ENCODE data around the gene SERGEF. TPM values are rescaled to one million over a fixed set of nuclear protein-coding genes. Genes with fewer than 3 reads are reported as not detected.

Gene SERGEF
- total and polyA plus RNA-seq, 4 donors = 12.0 to 17.9 (median 13.4) TPM

DNA sequence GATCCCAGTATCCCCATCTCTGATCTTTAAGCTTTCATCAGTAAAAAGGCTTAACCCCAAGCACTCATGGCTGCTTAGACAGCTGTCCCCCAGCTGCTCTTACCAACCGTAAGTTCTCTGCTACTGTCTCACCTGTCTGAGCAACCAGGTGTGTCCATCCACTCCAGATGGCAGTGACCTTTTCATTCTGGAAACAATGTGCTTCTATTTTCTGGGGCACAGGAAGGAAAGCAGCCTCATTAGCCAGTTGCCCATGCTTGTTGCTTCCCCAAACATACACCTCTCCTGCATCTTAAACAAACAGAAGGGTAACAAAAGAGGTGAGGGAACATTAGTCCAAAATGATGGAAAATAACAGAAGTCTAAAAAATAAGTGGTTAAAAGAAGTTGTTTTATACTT lies 24.4 kb downstream of the SERGEF start:
- no peak overlapping the region for H3K27ac ChIP-seq (ENCODE audit: low read depth in 1 of 2, low read length in 2 of 2)
- WGBS = 97% methylated on average over 1 of the region's 1 CpG
- H3K9ac ChIP-seq (ENCODE audit: low read depth in 1 of 2, low read length in 2 of 2) = no peak overlapping the region
- peaks cover 3 to 17% (median 10%) of the 10 kb centered on the region in 4 donors for H3K36me3 ChIP-seq (ENCODE audit: control insufficient read depth in 4 of 4, insufficient read depth in 3 of 4, low read depth in 1 of 4, low read length in 3 of 4)
- H3K4me3 ChIP-seq (ENCODE audit: low read depth in 1 of 3, low read length in 3 of 3) = no peak overlapping the region
- DNase-seq (ENCODE audit: low spot score) = no peak
- H3K27me3 ChIP-seq (ENCODE audit: control insufficient read depth in 4 of 4, insufficient read depth in 4 of 4, low read length in 3 of 4) = no peaks in the 10 kb centered on the region
- no peaks in the 10 kb centered on the region for H3K9me3 ChIP-seq (ENCODE audit: control insufficient read depth in 4 of 4, low read length in 3 of 4)
- no peaks in the 10 kb centered on the region for H3K4me1 ChIP-seq (ENCODE audit: control insufficient read depth in 4 of 4, insufficient read depth in 4 of 4, low read length in 3 of 4)
- TF ChIP-seq NR2F2 (IDR thresholded peaks at IDR 0.05) = no peak
- no peak for TF ChIP-seq FOXA2 (IDR thresholded peaks at IDR 0.05)
- no peak for TF ChIP-seq REST (IDR thresholded peaks at IDR 0.05)
- TF ChIP-seq RXRA (IDR thresholded peaks at IDR 0.05) = no peak
- TF ChIP-seq YY1 (IDR thresholded peaks at IDR 0.05) = no peak
- TF ChIP-seq HNF4A (conservative IDR thresholded peaks at IDR 0.05) = no peak
- TF ChIP-seq, protein P1, sequence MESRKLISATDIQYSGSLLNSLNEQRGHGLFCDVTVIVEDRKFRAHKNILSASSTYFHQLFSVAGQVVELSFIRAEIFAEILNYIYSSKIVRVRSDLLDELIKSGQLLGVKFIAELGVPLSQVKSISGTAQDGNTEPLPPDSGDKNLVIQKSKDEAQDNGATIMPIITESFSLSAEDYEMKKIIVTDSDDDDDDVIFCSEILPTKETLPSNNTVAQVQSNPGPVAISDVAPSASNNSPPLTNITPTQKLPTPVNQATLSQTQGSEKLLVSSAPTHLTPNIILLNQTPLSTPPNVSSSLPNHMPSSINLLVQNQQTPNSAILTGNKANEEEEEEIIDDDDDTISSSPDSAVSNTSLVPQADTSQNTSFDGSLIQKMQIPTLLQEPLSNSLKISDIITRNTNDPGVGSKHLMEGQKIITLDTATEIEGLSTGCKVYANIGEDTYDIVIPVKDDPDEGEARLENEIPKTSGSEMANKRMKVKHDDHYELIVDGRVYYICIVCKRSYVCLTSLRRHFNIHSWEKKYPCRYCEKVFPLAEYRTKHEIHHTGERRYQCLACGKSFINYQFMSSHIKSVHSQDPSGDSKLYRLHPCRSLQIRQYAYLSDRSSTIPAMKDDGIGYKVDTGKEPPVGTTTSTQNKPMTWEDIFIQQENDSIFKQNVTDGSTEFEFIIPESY (IDR thresholded peaks at IDR 0.05) = no peak
- no peak for TF ChIP-seq MAX (IDR thresholded peaks at IDR 0.05)
- no peak for TF ChIP-seq JUND (IDR thresholded peaks at IDR 0.05)
- no peak for TF ChIP-seq EGR1 (IDR thresholded peaks at IDR 0.05; ENCODE audit: low read depth in 2 of 2)

GRCh38 chr11:17987826-17988225 lies 25.0 kb downstream of the SERGEF start:
- no peak overlapping the region for H3K9ac ChIP-seq (ENCODE audit: low read depth in 1 of 2, low read length in 2 of 2)

More at GRCh38 chr11:17987826-17988225, 25.0 kb downstream of the SERGEF start:
- no peak for DNase-seq (ENCODE audit: low spot score)
- TF ChIP-seq, protein P2, sequence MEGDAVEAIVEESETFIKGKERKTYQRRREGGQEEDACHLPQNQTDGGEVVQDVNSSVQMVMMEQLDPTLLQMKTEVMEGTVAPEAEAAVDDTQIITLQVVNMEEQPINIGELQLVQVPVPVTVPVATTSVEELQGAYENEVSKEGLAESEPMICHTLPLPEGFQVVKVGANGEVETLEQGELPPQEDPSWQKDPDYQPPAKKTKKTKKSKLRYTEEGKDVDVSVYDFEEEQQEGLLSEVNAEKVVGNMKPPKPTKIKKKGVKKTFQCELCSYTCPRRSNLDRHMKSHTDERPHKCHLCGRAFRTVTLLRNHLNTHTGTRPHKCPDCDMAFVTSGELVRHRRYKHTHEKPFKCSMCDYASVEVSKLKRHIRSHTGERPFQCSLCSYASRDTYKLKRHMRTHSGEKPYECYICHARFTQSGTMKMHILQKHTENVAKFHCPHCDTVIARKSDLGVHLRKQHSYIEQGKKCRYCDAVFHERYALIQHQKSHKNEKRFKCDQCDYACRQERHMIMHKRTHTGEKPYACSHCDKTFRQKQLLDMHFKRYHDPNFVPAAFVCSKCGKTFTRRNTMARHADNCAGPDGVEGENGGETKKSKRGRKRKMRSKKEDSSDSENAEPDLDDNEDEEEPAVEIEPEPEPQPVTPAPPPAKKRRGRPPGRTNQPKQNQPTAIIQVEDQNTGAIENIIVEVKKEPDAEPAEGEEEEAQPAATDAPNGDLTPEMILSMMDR (IDR thresholded peaks at IDR 0.05; ENCODE audit: low read depth, low read length, missing input control) = no peak
- TF ChIP-seq HNF4G (IDR thresholded peaks at IDR 0.05) (no peak), FOXA2 (IDR thresholded peaks at IDR 0.05) (no peak), REST (IDR thresholded peaks at IDR 0.05) (no peak), TAF1 (conservative IDR thresholded peaks at IDR 0.05) (no peak), NR2F2 (IDR thresholded peaks at IDR 0.05) (no peak), EGR1 (IDR thresholded peaks at IDR 0.05; ENCODE audit: low read depth in 2 of 2) (no peak), HNF4A (conservative IDR thresholded peaks at IDR 0.05) (no peak), GABPA (IDR thresholded peaks at IDR 0.05 in 1 of 2, conservative IDR thresholded peaks at IDR 0.05 in 1 of 2) (no peak), YY1 (IDR thresholded peaks at IDR 0.05) (no peak), MAX (IDR thresholded peaks at IDR 0.05) (no peak), ATF3 (IDR thresholded peaks at IDR 0.05) (no peak), RAD21 (IDR thresholded peaks at IDR 0.05) (no peak), RXRA (IDR thresholded peaks at IDR 0.05) (no peak), SP1 (IDR thresholded peaks at IDR 0.05) (no peak)
- Histone ChIP-seq H3K27me3 (ENCODE audit: control insufficient read depth in 4 of 4, insufficient read depth in 4 of 4, low read length in 3 of 4) (no peaks in the 10 kb centered on the region), H3K4me1 (ENCODE audit: control insufficient read depth in 4 of 4, insufficient read depth in 4 of 4, low read length in 3 of 4) (no peaks in the 10 kb centered on the region), H3K4me3 (ENCODE audit: low read depth in 1 of 3, low read length in 3 of 3) (no peak overlapping the region), H3K36me3 (ENCODE audit: control insufficient read depth in 4 of 4, insufficient read depth in 3 of 4, low read depth in 1 of 4, low read length in 3 of 4) (peaks cover 3 to 17% (median 10%) of the 10 kb centered on the region in 4 donors), H3K9me3 (ENCODE audit: control insufficient read depth in 4 of 4, low read length in 3 of 4) (no peaks in the 10 kb centered on the region), H3K27ac (ENCODE audit: low read depth in 1 of 2, low read length in 2 of 2) (no peak overlapping the region)
- 92% methylated on average over 1 of the region's 1 CpG for WGBS
